SH-SY5Y (cell line): Measurements from ENCODE around the gene RXRA.
A peak's percentile ranks its signal among the peaks of the same experiment; 100 is the strongest.

Experiments used
- GATA2 ChIP-seq: IDR thresholded peaks from 2 replicates; pipeline ENCODE4 v1.6.1; 2011; ENCODE audit warnings: mild to moderate bottlenecking, low read depth, low read length
- GATA3 ChIP-seq: IDR thresholded peaks from 2 replicates; pipeline ENCODE4 v1.6.1; 2011; ENCODE audit warnings: low read depth, mild to moderate bottlenecking, low read length, moderate library complexity

The RXRA gene

GRCh38 chr9:134373953-134374300 is 47.7 kb downstream of the RXRA start:
- TF ChIP-seq GATA2: no peak
- no peak for TF ChIP-seq GATA3

GRCh38 chr9:134374301-134375010 is 48.2 kb downstream of the RXRA start:
- TF ChIP-seq GATA2: no peak
- TF ChIP-seq GATA3: no peak

- TF ChIP-seq GATA2 (no peak), GATA3 (no peak)
Observed at GRCh38 chr9:134375011-134375390, 48.7 kb downstream of the RXRA start.

GRCh38 chr9:134375430-134376385 is 49.5 kb downstream of the RXRA start:
- TF ChIP-seq GATA3 (no peak), GATA2 (0 out of 2 replicates have a peak, but pooled peaks have one; percentile 19)

- TF ChIP-seq GATA3 (no peak), GATA2 (no peak)
Observed at GRCh38 chr9:134376386-134377142, 50.3 kb downstream of the RXRA start.

- no peak for TF ChIP-seq GATA2
- no peak for TF ChIP-seq GATA3
Observed at GRCh38 chr9:134377143-134377484, 50.9 kb downstream of the RXRA start.

GRCh38 chr9:134377976-134378375 is 51.7 kb downstream of the RXRA start:
- TF ChIP-seq GATA2: no peak
- TF ChIP-seq GATA3: no peak

GRCh38 chr9:134378901-134379338 is 52.7 kb downstream of the RXRA start:
- TF ChIP-seq GATA3: no peak
- TF ChIP-seq GATA2: no peak

GRCh38 chr9:134379831-134380365 is 53.6 kb downstream of the RXRA start:
- no peak for TF ChIP-seq GATA3
- TF ChIP-seq GATA2: no peak

GRCh38 chr9:134380542-134381271 is 54.5 kb downstream of the RXRA start:
- TF ChIP-seq GATA3: no peak
- TF ChIP-seq GATA2: no peak

- no peak for TF ChIP-seq GATA3
- no peak for TF ChIP-seq GATA2
Observed at GRCh38 chr9:134381272-134381661, 55.0 kb downstream of the RXRA start.

- TF ChIP-seq GATA2 (no peak), GATA3 (no peak)
Observed at GRCh38 chr9:134381671-134382516, 55.6 kb downstream of the RXRA start.

- no peak for TF ChIP-seq GATA2
- no peak for TF ChIP-seq GATA3
Observed at GRCh38 chr9:134382733-134383132, 56.5 kb downstream of the RXRA start.

GRCh38 chr9:134383148-134383547 is 56.9 kb downstream of the RXRA start:
- TF ChIP-seq GATA3 (no peak), GATA2 (no peak)
